Measurements from ENCODE around the gene RGS1.

Gene RGS1

DNA sequence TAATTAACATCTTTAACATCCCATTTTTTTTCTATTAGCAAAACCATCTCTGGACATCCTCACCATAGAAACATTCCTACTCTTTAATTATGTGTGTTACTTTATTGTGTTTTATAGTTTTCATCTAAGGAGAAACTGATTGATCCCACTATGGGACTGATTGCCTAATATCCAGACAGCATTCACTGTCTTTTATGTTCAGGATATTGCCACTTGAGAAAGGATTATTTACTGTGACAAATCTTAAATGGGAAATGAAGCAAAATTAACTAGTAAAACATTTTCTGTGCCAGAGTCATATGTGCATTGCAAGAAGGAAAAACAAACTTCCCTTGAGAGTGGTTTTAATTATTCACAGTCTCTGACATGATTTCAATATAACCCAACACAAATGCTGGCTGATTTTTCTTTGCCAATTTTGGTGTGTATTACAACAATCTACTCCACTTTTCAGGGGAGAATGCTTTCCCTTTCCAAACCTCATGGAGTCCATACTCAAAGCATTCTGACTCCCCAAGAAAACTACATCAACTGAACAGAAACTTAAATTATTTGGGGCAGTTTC, 44.6 kb downstream of the RGS1 start:
- DNase-seq (ENCODE audit: low read depth in 2 of 2), result no peak
- TF ChIP-seq, protein P1, sequence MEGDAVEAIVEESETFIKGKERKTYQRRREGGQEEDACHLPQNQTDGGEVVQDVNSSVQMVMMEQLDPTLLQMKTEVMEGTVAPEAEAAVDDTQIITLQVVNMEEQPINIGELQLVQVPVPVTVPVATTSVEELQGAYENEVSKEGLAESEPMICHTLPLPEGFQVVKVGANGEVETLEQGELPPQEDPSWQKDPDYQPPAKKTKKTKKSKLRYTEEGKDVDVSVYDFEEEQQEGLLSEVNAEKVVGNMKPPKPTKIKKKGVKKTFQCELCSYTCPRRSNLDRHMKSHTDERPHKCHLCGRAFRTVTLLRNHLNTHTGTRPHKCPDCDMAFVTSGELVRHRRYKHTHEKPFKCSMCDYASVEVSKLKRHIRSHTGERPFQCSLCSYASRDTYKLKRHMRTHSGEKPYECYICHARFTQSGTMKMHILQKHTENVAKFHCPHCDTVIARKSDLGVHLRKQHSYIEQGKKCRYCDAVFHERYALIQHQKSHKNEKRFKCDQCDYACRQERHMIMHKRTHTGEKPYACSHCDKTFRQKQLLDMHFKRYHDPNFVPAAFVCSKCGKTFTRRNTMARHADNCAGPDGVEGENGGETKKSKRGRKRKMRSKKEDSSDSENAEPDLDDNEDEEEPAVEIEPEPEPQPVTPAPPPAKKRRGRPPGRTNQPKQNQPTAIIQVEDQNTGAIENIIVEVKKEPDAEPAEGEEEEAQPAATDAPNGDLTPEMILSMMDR (IDR thresholded peaks at IDR 0.05; ENCODE audit: low read depth, low read length), result no peak
- no peak overlapping the region for H3K4me3 ChIP-seq (replicated peaks in 1 of 2; ENCODE audit: low read depth in 2 of 2, low read length in 2 of 2)

DNA sequence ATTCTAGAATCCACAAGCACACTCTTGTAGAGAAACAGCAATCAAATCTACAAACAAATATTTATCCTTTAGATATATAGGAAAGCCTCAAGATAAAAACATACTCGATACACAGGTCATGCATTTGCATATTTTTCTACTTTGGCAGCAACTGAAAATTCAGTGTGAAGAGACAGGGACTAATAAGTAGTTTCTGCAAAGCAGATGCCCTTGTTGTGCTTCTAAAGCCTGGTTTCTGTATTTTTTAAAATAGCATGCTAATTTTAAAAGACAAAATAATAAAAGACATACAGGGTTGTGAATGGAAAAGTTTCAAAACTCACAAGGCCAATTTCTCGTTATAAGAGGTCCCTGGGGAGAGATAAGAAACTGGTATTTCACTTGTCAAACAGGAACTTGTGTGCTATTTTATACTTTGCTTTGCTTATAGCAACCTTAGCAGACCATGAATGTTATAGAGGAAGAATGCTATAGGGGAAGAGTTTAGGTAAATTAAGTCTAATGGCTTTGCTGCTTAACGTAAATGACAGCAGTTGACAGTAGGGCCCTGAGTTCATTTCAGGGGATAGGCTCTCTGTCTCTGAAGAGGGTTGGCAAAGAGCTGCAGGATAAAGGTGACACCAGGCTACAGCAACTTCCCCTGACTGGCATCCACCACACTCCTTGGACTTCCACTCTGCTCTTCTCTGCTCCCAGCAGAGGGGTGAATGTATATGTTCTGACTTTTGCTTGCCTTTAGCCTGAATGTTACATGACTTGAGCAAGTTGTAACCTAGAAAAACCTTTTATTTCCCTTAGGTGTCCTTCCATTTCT, 51.0 kb downstream of the RGS1 start:
- DNase-seq (ENCODE audit: low read depth in 2 of 2), result peak; percentile 9 to 53
- no peak overlapping the region for H3K4me3 ChIP-seq (replicated peaks in 1 of 2; ENCODE audit: low read depth in 2 of 2, low read length in 2 of 2)
- TF ChIP-seq, protein P1 (IDR thresholded peaks at IDR 0.05; ENCODE audit: low read depth, low read length), result no peak

GRCh38 chr1:192627901-192628300, 52.3 kb downstream of the RGS1 start:
- TF ChIP-seq, protein P1 (IDR thresholded peaks at IDR 0.05; ENCODE audit: low read depth, low read length), result no peak
- no peak for DNase-seq (ENCODE audit: low read depth in 2 of 2)
- no peak overlapping the region for H3K4me3 ChIP-seq (replicated peaks in 1 of 2; ENCODE audit: low read depth in 2 of 2, low read length in 2 of 2)

- TF ChIP-seq, protein P1 (IDR thresholded peaks at IDR 0.05; ENCODE audit: low read depth, low read length), result no peak
- H3K4me3 ChIP-seq (replicated peaks in 1 of 2; ENCODE audit: low read depth in 2 of 2, low read length in 2 of 2), result no peak overlapping the region
- DNase-seq (ENCODE audit: low read depth in 2 of 2), result no peak
These were observed 53.0 kb downstream of the RGS1 start for GRCh38 chr1:192628396-192629057.

DNA sequence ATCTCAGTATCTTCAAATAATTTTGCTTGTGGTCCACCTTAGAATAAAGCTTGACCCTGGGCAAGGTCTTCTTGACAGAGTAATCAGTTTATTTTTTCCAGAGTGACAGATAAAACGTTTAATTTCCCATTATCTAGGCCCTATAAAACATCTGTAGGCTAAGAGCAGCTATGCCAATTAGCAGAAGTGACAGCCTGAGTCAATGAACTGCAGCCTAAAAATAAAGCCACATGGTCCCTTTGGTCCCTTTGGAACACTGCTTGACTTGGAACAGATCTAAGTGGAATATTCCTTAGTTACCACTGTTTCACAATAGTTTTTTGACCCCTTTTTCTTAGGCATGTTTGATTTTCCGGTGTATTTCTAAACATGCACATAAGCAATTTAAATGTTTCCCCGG, 54.0 kb downstream of the RGS1 start:
- no peak overlapping the region for H3K4me3 ChIP-seq (replicated peaks in 1 of 2; ENCODE audit: low read depth in 2 of 2, low read length in 2 of 2)
- DNase-seq (ENCODE audit: low read depth in 2 of 2), result no peak
- TF ChIP-seq, protein P1 (IDR thresholded peaks at IDR 0.05; ENCODE audit: low read depth, low read length), result no peak

Data from cardiac fibroblast (primary cell).